ENCODE data around the gene MINK1. TPM values are rescaled to one million over a fixed set of nuclear protein-coding genes. Genes with fewer than 3 reads are reported as not detected.
A peak's percentile ranks its signal among the peaks of the same experiment; 100 is the strongest.
"Not testable (repeated sequence)": the region's sequence is repeated elsewhere in the genome, so short reads cannot be mapped to it uniquely, and the experiment has no call there.

MINK1 gene
- total and polyA plus RNA-seq, 2 of the 13 experiments (the other 11 are each of a cell fraction or from before 2014, with no cell fraction given): 17.2 to 63.9 TPM

GRCh38 chr17:4913994-4914393 is 80.9 kb downstream of the MINK1 start (continued):
- TF ChIP-seq CHCHD3 (CRISPR knock-in tag; IDR thresholded peaks at IDR 0.05): no peak
- no peak for TF ChIP-seq SIX4 (CRISPR knock-in tag; IDR thresholded peaks at IDR 0.05)
- TF ChIP-seq ATF6 (CRISPR knock-in tag; conservative IDR thresholded peaks at IDR 0.05): no peak
- peak; percentile 31; the same call in 1 of the 2 replicates for TF ChIP-seq PAXIP1 (CRISPR knock-in tag; conservative IDR thresholded peaks at IDR 0.05)
- peak; percentile 57; the same call in 1 of the 2 replicates for TF ChIP-seq HNF4G (IDR thresholded peaks at IDR 0.05; ENCODE audit: borderline replicate concordance, low read depth, low read length)
- no peak for TF ChIP-seq HNF4G (CRISPR knock-in tag; IDR thresholded peaks at IDR 0.05; ENCODE audit: borderline replicate concordance, low read depth)

DNA sequence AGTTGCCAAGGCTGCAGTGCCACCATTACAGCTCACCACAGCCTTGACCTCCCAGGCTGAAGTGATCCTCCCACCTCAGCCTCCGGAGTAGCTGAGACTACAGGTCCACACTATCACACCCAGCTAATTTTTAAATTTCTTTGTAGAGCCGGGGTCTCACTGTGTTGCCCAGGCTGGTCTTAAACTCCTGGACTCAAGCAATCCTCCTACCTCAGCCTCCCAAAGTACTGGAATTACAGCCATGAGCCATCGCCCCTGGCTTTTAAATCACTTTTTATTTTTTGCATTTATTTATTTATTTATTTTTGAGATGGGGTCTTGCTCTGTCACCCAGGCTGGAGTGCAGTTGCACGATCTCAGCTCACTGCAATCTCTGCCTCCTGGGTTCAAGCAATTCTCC is 81.4 kb downstream of the MINK1 start:
- peaks cover 47% of the 10 kb centered on the region for H3K4me1 ChIP-seq (ENCODE audit: insufficient read depth, low read length)
- H2AFZ ChIP-seq (ENCODE audit: low read length); H3K9me3 ChIP-seq (ENCODE audit: low read length); H3K27ac ChIP-seq (ENCODE audit: extremely low read length, insufficient read depth, low read length); H4K20me1 ChIP-seq (ENCODE audit: insufficient read depth, low read length); BruUV-seq (replicated peaks); ATAC-seq; intact Hi-C loops (cut with micrococcal nuclease; ENCODE audit: unreplicated experiment); CTCF ChIA-PET (ENCODE audit: low intra/inter-chr PET ratio, low total read pairs); FAIRE-seq; H3K9ac ChIP-seq (ENCODE audit: insufficient read depth, low read depth, low read length); H3K27me3 ChIP-seq (ENCODE audit: control insufficient read depth in 1 of 2, insufficient read depth in 2 of 2, low read length in 2 of 2); H3K36me3 ChIP-seq (replicated peaks in 1 of 2; ENCODE audit: control insufficient read depth in 1 of 2, insufficient read depth in 2 of 2, low read length in 2 of 2); H3K79me2 ChIP-seq (ENCODE audit: insufficient read depth, low read length); DNase-seq (ENCODE audit: low spot score); H3K4me3 ChIP-seq (replicated peaks in 1 of 3; ENCODE audit: insufficient read depth in 1 of 3, low read depth in 2 of 3, low read length in 3 of 3); H3K4me2 ChIP-seq (ENCODE audit: low read depth, low read length); in situ Hi-C loops (cut with HindIII; ENCODE audit: extremely low pct_ligation_motif_present, low pct_unique_long_range_greater_than_20kb): not testable (repeated sequence)
- TF ChIP-seq ZNF121 (CRISPR knock-in tag; IDR thresholded peaks at IDR 0.05): peak; percentile 66
- TF ChIP-seq, protein P1, sequence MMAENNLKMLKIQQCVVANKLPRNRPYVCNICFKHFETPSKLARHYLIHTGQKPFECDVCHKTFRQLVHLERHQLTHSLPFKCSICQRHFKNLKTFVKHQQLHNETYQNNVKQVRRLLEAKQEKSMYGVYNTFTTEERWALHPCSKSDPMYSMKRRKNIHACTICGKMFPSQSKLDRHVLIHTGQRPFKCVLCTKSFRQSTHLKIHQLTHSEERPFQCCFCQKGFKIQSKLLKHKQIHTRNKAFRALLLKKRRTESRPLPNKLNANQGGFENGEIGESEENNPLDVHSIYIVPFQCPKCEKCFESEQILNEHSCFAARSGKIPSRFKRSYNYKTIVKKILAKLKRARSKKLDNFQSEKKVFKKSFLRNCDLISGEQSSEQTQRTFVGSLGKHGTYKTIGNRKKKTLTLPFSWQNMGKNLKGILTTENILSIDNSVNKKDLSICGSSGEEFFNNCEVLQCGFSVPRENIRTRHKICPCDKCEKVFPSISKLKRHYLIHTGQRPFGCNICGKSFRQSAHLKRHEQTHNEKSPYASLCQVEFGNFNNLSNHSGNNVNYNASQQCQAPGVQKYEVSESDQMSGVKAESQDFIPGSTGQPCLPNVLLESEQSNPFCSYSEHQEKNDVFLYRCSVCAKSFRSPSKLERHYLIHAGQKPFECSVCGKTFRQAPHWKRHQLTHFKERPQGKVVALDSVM (CRISPR knock-in tag; IDR thresholded peaks at IDR 0.05): 0 out of 2 replicates have a peak, but pooled peaks have one; percentile 26
- POLR2A ChIA-PET: interaction anchor here (1.0 to 2.6 kb wide), 2 partner anchors 25 kb away, joined by 3 to 12 read pairs; partner anchors contain the start of genes RNF167 and SLC25A11
- WGBS (ENCODE audit: low lambda C conversion rate): 56% methylated on average over 4 of the region's 4 CpGs
